NT2/D1 (cell line): ENCODE measurements around the gene EPB41L3.

Source experiments
- YY1 ChIP-seq: IDR thresholded peaks from 2 replicates; pipeline ENCODE4 v1.6.1; 2011; ENCODE audit not compliant: insufficient read length, insufficient read depth
- ZNF274 ChIP-seq: IDR thresholded peaks from 2 replicates; pipeline ENCODE4 v1.6.1; 2011; ENCODE audit warnings: mild to moderate bottlenecking, low read depth, low read length

- TF ChIP-seq ZNF274: no peak
- no peak for TF ChIP-seq YY1
Measured at GRCh38 chr18:5588529-5588928, 44.7 kb upstream of the EPB41L3 start.
